ENCODE results near the gene M6PR.

DNA sequence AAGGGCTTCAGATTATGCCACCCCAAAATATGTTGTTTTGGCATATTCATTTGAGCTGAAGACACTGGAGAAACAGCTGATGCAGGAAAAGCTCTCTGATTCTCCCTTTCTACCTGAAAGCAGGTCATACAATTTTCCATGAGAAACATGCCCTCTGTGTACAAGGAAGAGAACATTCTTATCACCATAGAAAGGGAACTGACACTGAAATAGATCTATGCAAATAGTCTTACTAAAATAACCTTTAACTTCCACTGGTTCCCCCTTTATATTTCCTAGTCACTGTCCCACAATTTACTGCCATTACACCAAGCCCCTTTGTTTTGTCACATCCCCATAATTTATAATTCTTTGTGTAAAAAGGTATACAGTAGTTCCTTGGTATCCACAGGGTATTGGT lies 44.8 kb downstream of the M6PR start:
- no peak for TF ChIP-seq CTCF (conservative IDR thresholded peaks at IDR 0.05; ENCODE audit: low read length)
- TF ChIP-seq EZH2phosphoT487 (IDR thresholded peaks at IDR 0.05; ENCODE audit: borderline replicate concordance), result no peak
